NOMO-1 treated with dmso at 0.1 percent for 144 hours (cell line): Measurements from ENCODE around the gene SLC13A4.

Experiments
- DNase-seq: peaks from one replicate; lab custom pipeline; 2025; ENCODE audit not compliant: unreplicated experiment; lab: John Stamatoyannopoulos, UW

SLC13A4 gene

GRCh38 chr7:135719688-135720087, 8.3 kb downstream of the SLC13A4 start:
- no peak for DNase-seq

GRCh38 chr7:135718794-135719437, 9.1 kb downstream of the SLC13A4 start:
- DNase-seq, result no peak

- DNase-seq, result no peak
These were observed 9.8 kb downstream of the SLC13A4 start for GRCh38 chr7:135718219-135718618.

GRCh38 chr7:135717693-135718092, 10.3 kb downstream of the SLC13A4 start:
- no peak for DNase-seq

- no peak for DNase-seq
These were observed 11.2 kb downstream of the SLC13A4 start for GRCh38 chr7:135716677-135717238.

- DNase-seq, result no peak
These were observed 12.3 kb downstream of the SLC13A4 start for GRCh38 chr7:135715673-135716072.

GRCh38 chr7:135715055-135715522, 12.9 kb downstream of the SLC13A4 start:
- DNase-seq, result no peak

GRCh38 chr7:135714534-135715009, 13.4 kb downstream of the SLC13A4 start:
- no peak for DNase-seq

- DNase-seq, result no peak
These were observed 14.0 kb downstream of the SLC13A4 start for GRCh38 chr7:135713836-135714470.

GRCh38 chr7:135712796-135713195, 15.2 kb downstream of the SLC13A4 start:
- DNase-seq, result no peak

GRCh38 chr7:135712182-135712782, 15.7 kb downstream of the SLC13A4 start:
- no peak for DNase-seq

- no peak for DNase-seq
These were observed 16.9 kb downstream of the SLC13A4 start for GRCh38 chr7:135711139-135711469.

GRCh38 chr7:135710417-135711138, 17.4 kb downstream of the SLC13A4 start:
- no peak for DNase-seq

- DNase-seq, result no peak
These were observed 18.5 kb downstream of the SLC13A4 start for GRCh38 chr7:135709508-135709907.

- no peak for DNase-seq
These were observed 19.9 kb downstream of the SLC13A4 start for GRCh38 chr7:135708041-135708440.

- no peak for DNase-seq
These were observed 20.4 kb downstream of the SLC13A4 start for GRCh38 chr7:135707570-135707966.

GRCh38 chr7:135706858-135707569, 21.0 kb downstream of the SLC13A4 start:
- DNase-seq, result no peak

- DNase-seq, result no peak
These were observed 21.8 kb downstream of the SLC13A4 start for GRCh38 chr7:135706038-135706742.

- no peak for DNase-seq
These were observed 23.3 kb downstream of the SLC13A4 start for GRCh38 chr7:135704698-135705097.

GRCh38 chr7:135704074-135704473, 23.9 kb downstream of the SLC13A4 start:
- no peak for DNase-seq
